Measurements from ENCODE around the gene RELL1. TPM values are rescaled to one million over a fixed set of nuclear protein-coding genes. Genes with fewer than 3 reads are reported as not detected.

RELL1 gene
- total and polyA plus RNA-seq, 10 of the 15 experiments (the other 5 are each of a cell fraction or from before 2014, with no cell fraction given): 0.20 to 10.9 (median 3.9) TPM

- ChIA-PET RAD21 (ENCODE audit: unreplicated experiment) (interaction anchor here (1.2 kb wide), 2 partner anchors 9 to 141 kb away, joined by 3 read pairs; no protein-coding TSS in a partner anchor), CTCF (interaction anchor here (0.6 to 1.4 kb wide), 4 partner anchors 9 to 297 kb away, joined by 3 to 5 read pairs (median 3); partner anchors contain the start of gene TBC1D1), SMC1A (ENCODE audit: uncharacterized antibody, unreplicated experiment) (interaction anchor here (1.4 kb wide), 1 partner anchor 386 kb away, joined by 3 read pairs; no protein-coding TSS in a partner anchor), POLR2A (no interaction called here)
- TF ChIP-seq ZNF24 (IDR thresholded peaks at IDR 0.05) (no peak), HDAC6 (IDR thresholded peaks at IDR 0.05; ENCODE audit: unreplicated experiment) (no peak), CTCF (IDR thresholded peaks at IDR 0.05 in 2 of 3, conservative IDR thresholded peaks at IDR 0.05 in 1 of 3; ENCODE audit: control insufficient read depth in 2 of 3, extremely low read depth in 1 of 3, insufficient read depth in 1 of 3, low read depth in 3 of 3, low read length in 3 of 3) (no peak), CBFB (IDR thresholded peaks at IDR 0.05; ENCODE audit: low read depth) (no peak), NKRF (conservative IDR thresholded peaks at IDR 0.05) (no peak), WRNIP1 (IDR thresholded peaks at IDR 0.05; ENCODE audit: borderline replicate concordance, low read depth, low read length) (no peak), ZBED1 (IDR thresholded peaks at IDR 0.05; ENCODE audit: borderline replicate concordance) (no peak), EP300 (IDR thresholded peaks at IDR 0.05; ENCODE audit: borderline replicate concordance in 1 of 2, control insufficient read depth in 1 of 2, low read depth in 2 of 2, low read length in 2 of 2) (no peak), POU2F2 (IDR thresholded peaks at IDR 0.05; ENCODE audit: borderline replicate concordance, low read depth, low read length) (no peak), IRF3 (IDR thresholded peaks at IDR 0.05) (no peak), BACH1 (IDR thresholded peaks at IDR 0.05; ENCODE audit: borderline replicate concordance) (no peak), SREBF2 (IDR thresholded peaks at IDR 0.05; ENCODE audit: low read length) (no peak), TBL1XR1 (IDR thresholded peaks at IDR 0.05; ENCODE audit: low read depth, low read length) (no peak)
- DNase-seq (ENCODE audit: low read depth, low spot score): no peak
- ATAC-seq: no peak
- in situ Hi-C loops (cut with MboI) (no loop called here), intact Hi-C loops (cut with micrococcal nuclease; ENCODE audit: unreplicated experiment) (no loop called here)
- no peak overlapping the region for H3K9ac ChIP-seq (ENCODE audit: control insufficient read depth, insufficient read depth, low read length)
- H3K4me1 ChIP-seq (ENCODE audit: control insufficient read depth, insufficient read depth, low read length): no peaks in the 10 kb centered on the region
- no peaks in the 10 kb centered on the region for H4K20me1 ChIP-seq (ENCODE audit: control insufficient read depth, insufficient read depth)
- no peaks in the 10 kb centered on the region for H3K27me3 ChIP-seq (replicated peaks in 1 of 2; ENCODE audit: control insufficient read depth in 2 of 2, insufficient read depth in 2 of 2, low read length in 1 of 2)
- H3K79me2 ChIP-seq (ENCODE audit: control insufficient read depth, insufficient read depth, low read length): no peaks in the 10 kb centered on the region
- no peak overlapping the region for H3K27ac ChIP-seq (ENCODE audit: control insufficient read depth, insufficient read depth)
- WGBS (ENCODE audit: insufficient coverage, insufficient replicate concordance, low lambda C conversion rate, missing lambda C conversion rate): 22% methylated on average over 2 of the region's 2 CpGs
- H3K9me3 ChIP-seq (replicated peaks; ENCODE audit: control insufficient read depth, insufficient read depth, low read length): no peaks in the 10 kb centered on the region
- no peak overlapping the region for H3K4me2 ChIP-seq (ENCODE audit: control insufficient read depth, insufficient read depth)
- no peak for FAIRE-seq
- H2AFZ ChIP-seq (ENCODE audit: control insufficient read depth, low read depth, low read length): no peak overlapping the region
- no TSS peak for BruUV-seq (replicated peaks)
- no peak overlapping the region for H3K4me3 ChIP-seq
- no peaks in the 10 kb centered on the region for H3K36me3 ChIP-seq (ENCODE audit: control insufficient read depth in 2 of 2, insufficient read depth in 2 of 2, low read length in 1 of 2)
Observed at GRCh38 chr4:37594099-37594498, 92.1 kb downstream of the RELL1 start.
